ENCODE data around the gene HPGDS.

HPGDS gene

GRCh38 chr4:94305466-94306225 is 37.0 kb downstream of the HPGDS start:
- no peak for TF ChIP-seq YY1 (IDR thresholded peaks at IDR 0.05; ENCODE audit: low read depth)
- no peak for TF ChIP-seq FOXM1 (IDR thresholded peaks at IDR 0.05; ENCODE audit: borderline replicate concordance, low read depth)
- TF ChIP-seq ZBTB7A (IDR thresholded peaks at IDR 0.05; ENCODE audit: low read depth), result no peak
- no peak for TF ChIP-seq REST (IDR thresholded peaks at IDR 0.05; ENCODE audit: low read depth)
- TF ChIP-seq RAD21 (IDR thresholded peaks at IDR 0.05; ENCODE audit: low read depth), result no peak
- no peak for TF ChIP-seq EP300 (IDR thresholded peaks at IDR 0.05; ENCODE audit: borderline replicate concordance)
- TF ChIP-seq TEAD4 (IDR thresholded peaks at IDR 0.05), result no peak
- TF ChIP-seq NFIC (IDR thresholded peaks at IDR 0.05), result no peak
- no peak for TF ChIP-seq TAF1 (IDR thresholded peaks at IDR 0.05; ENCODE audit: low read depth)
- no peak for TF ChIP-seq USF1 (IDR thresholded peaks at IDR 0.05)

- TF ChIP-seq REST (IDR thresholded peaks at IDR 0.05; ENCODE audit: low read depth) (no peak), EGR1 (IDR thresholded peaks at IDR 0.05) (no peak), CREB1 (IDR thresholded peaks at IDR 0.05; ENCODE audit: low read depth) (no peak), TEAD4 (IDR thresholded peaks at IDR 0.05) (no peak), RAD21 (IDR thresholded peaks at IDR 0.05; ENCODE audit: low read depth) (peak; percentile 72), NFIC (IDR thresholded peaks at IDR 0.05) (no peak), TCF12 (IDR thresholded peaks at IDR 0.05; ENCODE audit: low read depth) (no peak), CEBPB (IDR thresholded peaks at IDR 0.05) (no peak)
Observed at GRCh38 chr4:94304365-94304971, 38.2 kb downstream of the HPGDS start.

- TF ChIP-seq RAD21 (IDR thresholded peaks at IDR 0.05; ENCODE audit: low read depth), result no peak
- TF ChIP-seq MAX (IDR thresholded peaks at IDR 0.05), result no peak
- TF ChIP-seq CEBPB (IDR thresholded peaks at IDR 0.05), result no peak
- TF ChIP-seq ZBTB7A (IDR thresholded peaks at IDR 0.05; ENCODE audit: low read depth), result no peak
- TF ChIP-seq YY1 (IDR thresholded peaks at IDR 0.05; ENCODE audit: low read depth), result no peak
- no peak for TF ChIP-seq USF1 (IDR thresholded peaks at IDR 0.05)
- no peak for TF ChIP-seq CREB1 (IDR thresholded peaks at IDR 0.05; ENCODE audit: low read depth)
- TF ChIP-seq EP300 (IDR thresholded peaks at IDR 0.05; ENCODE audit: borderline replicate concordance), result no peak
- TF ChIP-seq TCF12 (IDR thresholded peaks at IDR 0.05; ENCODE audit: low read depth), result no peak
- TF ChIP-seq EGR1 (IDR thresholded peaks at IDR 0.05), result no peak
- TF ChIP-seq NFIC (IDR thresholded peaks at IDR 0.05), result no peak
- no peak for TF ChIP-seq REST (IDR thresholded peaks at IDR 0.05; ENCODE audit: low read depth)
Observed at GRCh38 chr4:94302191-94302590, 40.4 kb downstream of the HPGDS start.

GRCh38 chr4:94298725-94299252 is 43.8 kb downstream of the HPGDS start:
- TF ChIP-seq TAF1 (IDR thresholded peaks at IDR 0.05; ENCODE audit: low read depth) (no peak), EP300 (IDR thresholded peaks at IDR 0.05; ENCODE audit: borderline replicate concordance) (no peak), RAD21 (IDR thresholded peaks at IDR 0.05; ENCODE audit: low read depth) (no peak), EGR1 (IDR thresholded peaks at IDR 0.05) (no peak), REST (IDR thresholded peaks at IDR 0.05; ENCODE audit: low read depth) (no peak), TCF12 (IDR thresholded peaks at IDR 0.05; ENCODE audit: low read depth) (no peak), CREB1 (IDR thresholded peaks at IDR 0.05; ENCODE audit: low read depth) (no peak), YY1 (IDR thresholded peaks at IDR 0.05; ENCODE audit: low read depth) (no peak), ZBTB7A (IDR thresholded peaks at IDR 0.05; ENCODE audit: low read depth) (no peak), CEBPB (IDR thresholded peaks at IDR 0.05) (no peak), NFIC (IDR thresholded peaks at IDR 0.05) (no peak), TEAD4 (IDR thresholded peaks at IDR 0.05) (no peak), MAX (IDR thresholded peaks at IDR 0.05) (no peak), FOXM1 (IDR thresholded peaks at IDR 0.05; ENCODE audit: borderline replicate concordance, low read depth) (no peak), USF1 (IDR thresholded peaks at IDR 0.05) (no peak)

Data from Ishikawa (cell line).